Endothelial cell of umbilical vein (primary cell): Measurements from ENCODE around the gene AKAIN1. TPM values are rescaled to one million over a fixed set of nuclear protein-coding genes. Genes with fewer than 3 reads are reported as not detected.

Experiments used
- BruUV-seq: library from RNA; stranded (reverse); fragments of 400-500 nt; replicated peaks from 2 replicates; lab custom pipeline; 2021; lab: Mats Ljungman, UMichigan
- CTCF ChIA-PET: fragments of 300-600, 350-600 bp; sonication (Branson Sonifier 250); formaldehyde crosslinking; loops from one replicate; lab custom pipeline; 2021; ENCODE audit warnings: antibody characterized with exemption, inconsistent platforms; lab: Charles Lee
- POLR2A ChIA-PET: fragments of 300-600, 350-600 bp; sonication (Branson Sonifier 250); formaldehyde crosslinking; loops from one replicate; lab custom pipeline; 2021; ENCODE audit warnings: antibody characterized with exemption, inconsistent platforms; lab: Charles Lee
- DNase-seq: peaks from one replicate; pipeline ENCODE4 v3.0.0-alpha.2; 2011; ENCODE audit warnings: low read depth, low spot score
- FAIRE-seq: peaks from 2 replicates; lab custom pipeline; 2011; peaks lifted over from hg19 to GRCh38; lab: Jason Lieb, UNC
- H2AFZ ChIP-seq: 2 replicates; pipeline ENCODE4 v1.6.0; 2012; ENCODE audit warnings: low read depth, low read length, control low read depth, inconsistent platforms
- H3K27ac ChIP-seq: 2 replicates; pipeline ENCODE4 v1.5.1; 2011; ENCODE audit warnings: low read depth, mild to moderate bottlenecking, control low read depth, low read length, moderate library complexity; ENCODE audit not compliant: insufficient read depth
- H3K27me3 ChIP-seq, 2 experiments: 2 replicates each; pipeline versions ENCODE4 v1.6.0 to v1.6.1; 2011; ENCODE audit warnings: low read length in 2 of 2, mixed read lengths in 1 of 2; ENCODE audit not compliant: control insufficient read depth in 2 of 2, insufficient read depth in 2 of 2
- H3K36me3 ChIP-seq, 2 experiments: 2 replicates in 1 of 2; 3 replicates in 1 of 2; pipeline ENCODE4 v1.5.1; 2011; ENCODE audit warnings: low read length in 2 of 2, mild to moderate bottlenecking in 1 of 2, moderate library complexity in 1 of 2; ENCODE audit not compliant: control insufficient read depth in 2 of 2, insufficient read depth in 2 of 2; ENCODE audit errors: extremely low read depth in 1 of 2
- H3K4me1 ChIP-seq: 3 replicates; pipeline ENCODE4 v1.5.1; 2011; ENCODE audit warnings: mild to moderate bottlenecking, low read length; ENCODE audit not compliant: control insufficient read depth, insufficient read depth; ENCODE audit errors: extremely low read depth
- H3K4me2 ChIP-seq: 2 replicates; pipeline ENCODE4 v1.6.1; 2011; ENCODE audit warnings: low read length, control low read depth, mixed read lengths; ENCODE audit not compliant: insufficient read depth
- H3K4me3 ChIP-seq, 3 experiments: fragments of 200-600 bp in 1 of 3; sonication (generic), shearing (Covaris generic) in 1 of 3; replicated peaks in 1 of 3; 2 replicates each; pipeline ENCODE4 v1.5.1; 2011 to 2016; ENCODE audit warnings: control low read depth in 3 of 3, low read length in 3 of 3, mild to moderate bottlenecking in 2 of 3, inconsistent platforms in 1 of 3, low read depth in 1 of 3, moderate library complexity in 1 of 3; ENCODE audit not compliant: insufficient read depth in 1 of 3
- H3K79me2 ChIP-seq: 2 replicates; pipeline ENCODE4 v1.6.0; 2012; ENCODE audit warnings: low read length, inconsistent platforms; ENCODE audit not compliant: control insufficient read depth, insufficient read depth
- H3K9ac ChIP-seq: replicated peaks from 2 replicates; pipeline ENCODE3; 2011; ENCODE audit warnings: low read length, control low read depth; ENCODE audit not compliant: insufficient read depth; ENCODE audit errors: extremely low read depth
- H3K9me1 ChIP-seq: replicated peaks from 3 replicates; pipeline ENCODE4 v1.6.0; 2011; ENCODE audit warnings: mild to moderate bottlenecking, low read length; ENCODE audit not compliant: control insufficient read depth, insufficient read depth; ENCODE audit errors: extremely low read depth
- H3K9me3 ChIP-seq: replicated peaks from 2 replicates; pipeline ENCODE4 v1.5.1; 2012; ENCODE audit warnings: low read length, inconsistent platforms; ENCODE audit not compliant: control insufficient read depth, insufficient read depth
- H4K20me1 ChIP-seq: replicated peaks from 2 replicates; pipeline ENCODE3; 2011; ENCODE audit warnings: mild to moderate bottlenecking, low read length; ENCODE audit not compliant: control insufficient read depth, insufficient read depth; ENCODE audit errors: extremely low read depth
- FOS ChIP-seq: IDR thresholded peaks from 2 replicates; pipeline ENCODE4 v1.6.1; 2011; ENCODE audit warnings: mild to moderate bottlenecking, low read length, moderate library complexity, borderline replicate concordance; ENCODE audit not compliant: insufficient read depth
- GATA2 ChIP-seq: IDR thresholded peaks from 2 replicates; pipeline ENCODE4 v1.7.0; 2011; ENCODE audit warnings: low read depth, mild to moderate bottlenecking, moderate library complexity, mixed read lengths, low read length; ENCODE audit not compliant: insufficient read length, insufficient read depth
- JUN ChIP-seq: IDR thresholded peaks from 2 replicates; pipeline ENCODE4 v1.6.1; 2011; ENCODE audit warnings: borderline replicate concordance, low read depth; ENCODE audit not compliant: insufficient read length, insufficient read depth
- MYC ChIP-seq: IDR thresholded peaks from one replicate; pipeline ENCODE4 v1.6.1; 2011; ENCODE audit warnings: mild to moderate bottlenecking, low read depth, low read length
- POLR2A ChIP-seq: IDR thresholded peaks from 2 replicates; pipeline ENCODE4 v1.6.1; 2012; ENCODE audit warnings: low read depth, mild to moderate bottlenecking, control low read depth, low read length
- POLR2AphosphoS5 ChIP-seq: IDR thresholded peaks from 2 replicates; pipeline ENCODE4 v1.6.1; 2012; ENCODE audit warnings: low read depth, mild to moderate bottlenecking, control low read depth, low read length, moderate library complexity; ENCODE audit not compliant: insufficient read depth
- dilution Hi-C: fragments of 300-500 bp; cut with MboI; formaldehyde crosslinking; loops from one replicate; pipeline ENCODE4 v1.15.0; 2019; ENCODE audit warnings: low sequenced_read_pairs; ENCODE audit not compliant: extremely low pct_ligation_motif_present
- intact Hi-C: fragments of 100-400 bp; cut with micrococcal nuclease; formaldehyde crosslinking; loops from one replicate; pipeline ENCODE4 v1.10.0; 2022
- polyA plus RNA-seq, 4 experiments: library from polyadenylated mRNA; depleted of rRNA in 3 of 4; stranded (reverse) in 3 of 4; unstranded in 1 of 4; fragments of >200 nt; gene quantifications; 2 replicates each; pipeline versions ENCODE4 v1.2.1 to v1.2.3, GENCODE V29; 2011 to 2012; ENCODE audit warnings: missing spikeins in 1 of 4
- total RNA-seq: library from RNA; stranded (reverse); gene quantifications from 2 replicates; pipeline ENCODE4 v1.2.3, GENCODE V29; 2021
- TF ChIP-seq, protein P1 (sequence below): IDR thresholded peaks from 2 replicates; pipeline ENCODE4 v1.6.1; 2011; ENCODE audit not compliant: insufficient read depth, insufficient read length

Gene AKAIN1
- total and polyA plus RNA-seq, 2 donors (not counting 3 experiments of a cell fraction or from before 2014, with no cell fraction given), result not detected

GRCh38 chr18:5155907-5156287 lies 41.2 kb downstream of the AKAIN1 start:
- H3K4me1 ChIP-seq, result no peaks in the 10 kb centered on the region
- no peak overlapping the region for H2AFZ ChIP-seq
- no peak for FAIRE-seq
- H3K9ac ChIP-seq, result no peak overlapping the region
- intact Hi-C loops, result no loop called here
- no peaks in the 10 kb centered on the region for H4K20me1 ChIP-seq
- H3K36me3 ChIP-seq, result no peaks in the 10 kb centered on the region
- H3K9me3 ChIP-seq, result no peaks in the 10 kb centered on the region
- ChIA-PET CTCF (no interaction called here), POLR2A (no interaction called here)
- H3K4me3 ChIP-seq, result no peak overlapping the region
- H3K27ac ChIP-seq, result no peak overlapping the region
- no peak for TF ChIP-seq MYC
- TF ChIP-seq, protein P1, sequence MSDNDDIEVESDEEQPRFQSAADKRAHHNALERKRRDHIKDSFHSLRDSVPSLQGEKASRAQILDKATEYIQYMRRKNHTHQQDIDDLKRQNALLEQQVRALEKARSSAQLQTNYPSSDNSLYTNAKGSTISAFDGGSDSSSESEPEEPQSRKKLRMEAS, result no peak
- no peak for TF ChIP-seq FOS
- no peak for TF ChIP-seq POLR2A
- TF ChIP-seq JUN, result no peak
- no peak for TF ChIP-seq GATA2
- TF ChIP-seq POLR2AphosphoS5, result no peak
- no peak for DNase-seq
- dilution Hi-C loops, result no loop called here
- no peaks in the 10 kb centered on the region for H3K9me1 ChIP-seq
- H3K79me2 ChIP-seq, result no peaks in the 10 kb centered on the region
- no peak overlapping the region for H3K4me2 ChIP-seq
- no peaks in the 10 kb centered on the region for H3K27me3 ChIP-seq
- no TSS peak for BruUV-seq

DNA sequence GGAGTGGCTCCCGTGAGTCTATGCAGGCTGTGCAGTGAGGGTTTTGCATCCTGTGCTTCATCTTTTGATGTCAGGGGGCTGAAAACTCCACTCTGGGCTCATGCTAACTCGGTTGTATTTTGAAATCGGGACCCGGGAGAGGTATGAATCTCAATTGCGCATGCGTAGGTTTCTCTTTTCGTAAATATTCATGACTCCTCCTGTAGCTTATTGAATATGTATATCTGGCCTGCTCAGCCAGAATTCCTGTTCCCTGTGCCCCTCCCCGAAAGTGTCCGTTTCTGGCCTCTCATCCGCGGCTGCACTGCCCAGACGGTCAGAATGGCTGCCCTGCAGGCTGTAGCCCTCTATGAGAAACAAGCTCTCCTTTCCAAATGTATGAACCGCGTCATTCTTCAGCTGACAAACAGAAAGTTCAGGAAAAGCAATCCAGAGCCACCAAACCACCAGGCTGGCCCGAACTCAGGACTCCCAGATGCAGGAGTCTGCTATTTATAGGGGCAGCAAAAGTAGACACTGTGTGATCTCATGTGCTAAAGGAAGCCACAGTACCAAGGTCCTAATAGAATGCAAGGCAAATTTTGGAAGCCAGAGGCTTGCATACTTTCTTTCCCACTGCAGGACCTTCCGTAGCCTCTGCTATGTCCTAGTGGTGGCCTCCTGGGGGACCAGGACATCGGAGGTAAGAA lies 41.7 kb downstream of the AKAIN1 start:
- Histone ChIP-seq H3K4me2 (no peak overlapping the region), H3K27ac (no peak overlapping the region), H2AFZ (no peak overlapping the region), H3K79me2 (no peaks in the 10 kb centered on the region), H3K9me1 (no peaks in the 10 kb centered on the region), H3K4me1 (no peaks in the 10 kb centered on the region), H3K9me3 (no peaks in the 10 kb centered on the region), H3K4me3 (no peak overlapping the region), H4K20me1 (no peaks in the 10 kb centered on the region), H3K36me3 (no peaks in the 10 kb centered on the region), H3K9ac (no peak overlapping the region), H3K27me3 (no peaks in the 10 kb centered on the region)
- TF ChIP-seq FOS (no peak), POLR2A (no peak), GATA2 (no peak), POLR2AphosphoS5 (no peak), MYC (no peak)
- TF ChIP-seq, protein P1, result no peak
- POLR2A ChIA-PET, result no interaction called here
- no peak for DNase-seq
- dilution Hi-C loops, result no loop called here
- intact Hi-C loops, result no loop called here
- no peak for FAIRE-seq
- no TSS peak for BruUV-seq
- CTCF ChIA-PET, result no interaction called here
